ENCODE results near the gene LMF1. TPM values are rescaled to one million over a fixed set of nuclear protein-coding genes. Genes with fewer than 3 reads are reported as not detected.
A peak's percentile ranks its signal among the peaks of the same experiment; 100 is the strongest.

LMF1 gene
- total and polyA plus RNA-seq, 2 donors (not counting 1 experiment from before 2014, with no cell fraction given), result 36.4 to 63.2 TPM

DNA sequence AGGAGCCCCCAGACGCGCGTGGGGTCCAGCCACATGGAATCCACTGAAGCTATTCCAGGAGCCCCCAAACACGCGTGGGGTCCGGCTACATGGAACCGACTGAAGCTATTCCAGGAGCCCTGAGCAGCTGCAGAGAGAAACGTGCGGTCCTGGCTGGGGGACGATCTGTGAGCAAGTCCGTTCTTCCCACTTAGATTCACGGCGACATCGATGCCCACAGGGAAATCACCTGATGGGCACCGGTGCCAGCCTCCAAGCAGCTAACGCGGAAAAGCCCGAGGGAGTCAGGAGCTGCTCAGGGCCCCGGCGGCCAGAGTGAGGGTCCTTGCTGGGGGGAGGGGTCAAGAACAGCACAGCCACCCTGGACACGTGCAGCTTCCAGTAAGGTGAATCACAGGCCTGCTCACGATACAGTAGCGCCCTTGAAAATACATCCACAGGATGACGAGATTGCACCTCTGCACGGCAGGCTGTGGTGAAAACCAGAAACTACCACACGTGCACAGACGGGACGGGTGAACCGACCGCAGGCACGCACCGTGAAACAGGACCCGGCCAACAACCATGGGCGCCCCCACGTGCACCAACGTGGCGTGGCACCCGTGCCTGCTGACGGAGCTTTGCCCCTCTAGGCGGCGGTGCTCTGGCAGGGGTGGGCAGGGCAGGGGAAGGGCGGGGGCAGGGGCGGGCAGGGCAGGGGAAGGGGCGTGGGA lies 92.6 kb downstream of the LMF1 start:
- H2AFZ ChIP-seq (ENCODE audit: insufficient read depth, low read depth, low read length, poor library complexity, severe bottlenecking), result no peak overlapping the region
- Mint-ChIP-seq H3K27me3 (no peaks in the 10 kb centered on the region), H3K4me1 (peaks cover 17% of the 10 kb centered on the region), H3K4me3 (no peak overlapping the region), H3K27ac (peak overlapping the region; percentile 94), H3K9me3 (ENCODE audit: insufficient read depth) (no peaks in the 10 kb centered on the region)
- peaks cover 0 to 10% of the 10 kb centered on the region in 2 experiments for H3K36me3 ChIP-seq (replicated peaks in 1 of 2; ENCODE audit: control extremely low read depth in 1 of 2, control insufficient read depth in 1 of 2, extremely low read depth in 1 of 2, insufficient read depth in 2 of 2, low read length in 1 of 2)
- H3K27ac ChIP-seq (ENCODE audit: low read length in 2 of 2), result no peak overlapping the region
- no peaks in the 10 kb centered on the region for H3K27me3 ChIP-seq (replicated peaks in 1 of 4; ENCODE audit: control extremely low read depth in 1 of 4, control insufficient read depth in 3 of 4, insufficient read depth in 4 of 4, low read length in 3 of 4)
- ATAC-seq (ENCODE audit: low read depth) (peak; percentile 53), DNase-seq (peak; percentile 34)
- intact Hi-C loops (cut with micrococcal nuclease), result no loop called here
- H4K20me1 ChIP-seq (ENCODE audit: control insufficient read depth, insufficient read depth, low read length, poor library complexity, severe bottlenecking), result no peaks in the 10 kb centered on the region
- CTCF ChIA-PET, result interaction anchor here (0.7 kb wide), 1 partner anchor 166 kb away, joined by 3 read pairs; no protein-coding TSS in a partner anchor
- peaks cover 0 to 12% of the 10 kb centered on the region in 2 donors for H3K4me1 ChIP-seq (ENCODE audit: control insufficient read depth in 2 of 2, insufficient read depth in 2 of 2, low read length in 2 of 2)
- POLR2A ChIA-PET, result interaction anchor here (0.6 kb wide), 1 partner anchor 321 kb away, joined by 8 read pairs; no protein-coding TSS in a partner anchor
- H3K4me3 ChIP-seq (ENCODE audit: control extremely low read depth in 1 of 5, extremely low read depth in 1 of 5, insufficient read depth in 1 of 5, low read depth in 2 of 5, low read length in 4 of 5), result no peak overlapping the region
- H3K79me2 ChIP-seq (ENCODE audit: control insufficient read depth, insufficient read depth, low read length), result no peaks in the 10 kb centered on the region
- H3K4me2 ChIP-seq (replicated peaks; ENCODE audit: low read depth, low read length, poor library complexity, severe bottlenecking), result no peak overlapping the region
- 84% methylated on average over 43 of the region's 44 CpGs for WGBS (ENCODE audit: insufficient coverage)
- H3K9ac ChIP-seq (ENCODE audit: low read length), result no peak overlapping the region
- TF ChIP-seq CTCF (IDR thresholded peaks at IDR 0.05) (no peak), EZH2 (IDR thresholded peaks at IDR 0.05; ENCODE audit: borderline replicate concordance, insufficient read depth, low read depth, low read length, poor library complexity, severe bottlenecking) (no peak)
- H3K9me3 ChIP-seq (ENCODE audit: control extremely low read depth in 1 of 3, control insufficient read depth in 2 of 3, insufficient read depth in 1 of 3, low read length in 2 of 3), result peaks cover 0 to 24% (median under 1%) of the 10 kb centered on the region in 3 donors

Data from B cell (primary cell).